Activated CD8-positive, alpha-beta T cell treated with anti-CD3 and anti-CD28 coated beads for 36 hours (primary cell): ENCODE measurements around the gene NCKAP5L. TPM values are rescaled to one million over a fixed set of nuclear protein-coding genes. Genes with fewer than 3 reads are reported as not detected.
"Not testable (repeated sequence)": the region's sequence is repeated elsewhere in the genome, so short reads cannot be mapped to it uniquely, and the experiment has no call there.

ENCODE experiments used
- ATAC-seq: fragments of 200-7000 bp; cut with Tn5 transposase; one replicate; pipeline ENCODE4 v1.10.0; 2021; ENCODE audit warnings: mild to moderate bottlenecking, moderate library complexity
- CTCF ChIA-PET: fragments of 350-600 bp; sonication (Branson Sonifier 250); formaldehyde crosslinking; loops from one replicate; lab custom pipeline; 2021; ENCODE audit warnings: antibody characterized with exemption; lab: Charles Lee
- POLR2A ChIA-PET: fragments of 350-600 bp; sonication (Branson Sonifier 250); formaldehyde crosslinking; loops from one replicate; lab custom pipeline; 2021; ENCODE audit warnings: antibody characterized with exemption; lab: Charles Lee
- DNase-seq: peaks from one replicate; pipeline ENCODE4 v3.0.0-alpha.2; 2020
- H3K27ac Mint-ChIP-seq: one replicate; pipeline ENCODE4 v1.8.0; 2021; ENCODE audit warnings: mild to moderate bottlenecking, mixed read lengths
- H3K27me3 Mint-ChIP-seq: one replicate; pipeline ENCODE4 v1.8.0; 2021; ENCODE audit warnings: mixed read lengths
- H3K36me3 Mint-ChIP-seq: one replicate; pipeline ENCODE4 v1.8.0; 2021; ENCODE audit warnings: low read depth, mixed read lengths
- H3K4me1 Mint-ChIP-seq: one replicate; pipeline ENCODE4 v1.8.0; 2021; ENCODE audit warnings: low read depth, mixed read lengths
- H3K4me3 Mint-ChIP-seq: one replicate; pipeline ENCODE4 v1.8.0; 2021; ENCODE audit warnings: mild to moderate bottlenecking, moderate library complexity, mixed read lengths
- H3K9me3 Mint-ChIP-seq: one replicate; pipeline ENCODE4 v1.8.0; 2021; ENCODE audit warnings: mixed read lengths
- CTCF ChIP-seq: fragments of 200-600 bp; IDR thresholded peaks from one replicate; pipeline ENCODE4 v1.8.0; 2022; ENCODE audit warnings: antibody characterized with exemption, mild to moderate bottlenecking
- intact Hi-C: fragments of 100-400 bp; cut with micrococcal nuclease; formaldehyde crosslinking; loops from one replicate; pipeline ENCODE4 v1.10.0; 2022
- total RNA-seq, 2 experiments: library from RNA; stranded (reverse); gene quantifications; one replicate each; pipeline ENCODE4 v1.2.3, GENCODE V29; 2021

NCKAP5L gene
- total RNA-seq, 2 experiments from 2014 or later, result 5.5 to 5.7 TPM

GRCh38 chr12:49874142-49874897 is 46.1 kb upstream of the NCKAP5L start:
- TF ChIP-seq CTCF, result no peak
- H3K27ac Mint-ChIP-seq, result no peak overlapping the region
- no peak overlapping the region for H3K4me3 Mint-ChIP-seq
- ATAC-seq, result no peak
- peaks cover 17% of the 10 kb centered on the region for H3K9me3 Mint-ChIP-seq
- POLR2A ChIA-PET, result no interaction called here
- H3K27me3 Mint-ChIP-seq, result no peaks in the 10 kb centered on the region
- no peaks in the 10 kb centered on the region for H3K4me1 Mint-ChIP-seq
- DNase-seq, result no peak
- intact Hi-C loops, result no loop called here
- CTCF ChIA-PET, result interaction anchor here (1.2 kb wide), 1 partner anchor 92 kb away, joined by 3 read pairs; no protein-coding TSS in a partner anchor
- H3K36me3 Mint-ChIP-seq, result no peaks in the 10 kb centered on the region

- no peaks in the 10 kb centered on the region for H3K4me1 Mint-ChIP-seq
- no peak overlapping the region for H3K27ac Mint-ChIP-seq
- ATAC-seq (no peak), DNase-seq (no peak)
- TF ChIP-seq CTCF, result no peak
- CTCF ChIA-PET, result interaction anchor here (1.2 to 1.4 kb wide), 2 partner anchors 9 to 93 kb away, joined by 3 read pairs; no protein-coding TSS in a partner anchor
- intact Hi-C loops, result no loop called here
- POLR2A ChIA-PET, result no interaction called here
- no peaks in the 10 kb centered on the region for H3K27me3 Mint-ChIP-seq
- peaks cover 8% of the 10 kb centered on the region for H3K9me3 Mint-ChIP-seq
- H3K36me3 Mint-ChIP-seq, result no peaks in the 10 kb centered on the region
- H3K4me3 Mint-ChIP-seq, result no peak overlapping the region
Measured at GRCh38 chr12:49873361-49873934, 45.2 kb upstream of the NCKAP5L start.

GRCh38 chr12:49872781-49873181 is 44.6 kb upstream of the NCKAP5L start:
- H3K36me3 Mint-ChIP-seq, result no peaks in the 10 kb centered on the region
- ATAC-seq (no peak), DNase-seq (no peak)
- H3K4me3 Mint-ChIP-seq, result no peak overlapping the region
- peaks cover 2% of the 10 kb centered on the region for H3K9me3 Mint-ChIP-seq
- no peaks in the 10 kb centered on the region for H3K27me3 Mint-ChIP-seq
- H3K27ac Mint-ChIP-seq, result no peak overlapping the region
- no peak for TF ChIP-seq CTCF
- intact Hi-C loops, result no loop called here
- no peaks in the 10 kb centered on the region for H3K4me1 Mint-ChIP-seq
- ChIA-PET CTCF (interaction anchor here (1.4 kb wide), 1 partner anchor 9 kb away, joined by 3 read pairs; no protein-coding TSS in a partner anchor), POLR2A (no interaction called here)

GRCh38 chr12:49872381-49872780 is 44.2 kb upstream of the NCKAP5L start:
- H3K27me3 Mint-ChIP-seq, result no peaks in the 10 kb centered on the region
- H3K4me1 Mint-ChIP-seq, result no peaks in the 10 kb centered on the region
- intact Hi-C loops, result no loop called here
- DNase-seq (no peak), ATAC-seq (no peak)
- no peak for TF ChIP-seq CTCF
- no peak overlapping the region for H3K4me3 Mint-ChIP-seq
- CTCF ChIA-PET, result interaction anchor here (0.9 to 3.6 kb wide), 3 partner anchors 8 to 94 kb away, joined by 3 to 17 read pairs (median 3); no protein-coding TSS in a partner anchor
- H3K9me3 Mint-ChIP-seq, result no peaks in the 10 kb centered on the region
- H3K27ac Mint-ChIP-seq, result no peak overlapping the region
- POLR2A ChIA-PET, result no interaction called here
- no peaks in the 10 kb centered on the region for H3K36me3 Mint-ChIP-seq

- H3K9me3 Mint-ChIP-seq, H3K4me1 Mint-ChIP-seq, H3K27me3 Mint-ChIP-seq, intact Hi-C loops, H3K27ac Mint-ChIP-seq, POLR2A ChIA-PET, H3K36me3 Mint-ChIP-seq, H3K4me3 Mint-ChIP-seq, DNase-seq, ATAC-seq: not testable (repeated sequence)
- CTCF ChIA-PET, result interaction anchor here (0.9 to 3.6 kb wide), 4 partner anchors 76 to 260 kb away, joined by 3 to 17 read pairs (median 4); no protein-coding TSS in a partner anchor
Measured at GRCh38 chr12:49871811-49872251, 43.6 kb upstream of the NCKAP5L start.
